Endothelial cell of umbilical vein (primary cell): ENCODE data around the gene POR. TPM values are rescaled to one million over a fixed set of nuclear protein-coding genes. Genes with fewer than 3 reads are reported as not detected.

Experiments
- BruUV-seq: library from RNA; stranded (reverse); fragments of 400-500 nt; replicated peaks from 2 replicates; lab custom pipeline; 2021; lab: Mats Ljungman, UMichigan
- CTCF ChIA-PET: fragments of 300-600, 350-600 bp; sonication (Branson Sonifier 250); formaldehyde crosslinking; loops from one replicate; lab custom pipeline; 2021; ENCODE audit warnings: antibody characterized with exemption, inconsistent platforms; lab: Charles Lee
- POLR2A ChIA-PET: fragments of 300-600, 350-600 bp; sonication (Branson Sonifier 250); formaldehyde crosslinking; loops from one replicate; lab custom pipeline; 2021; ENCODE audit warnings: antibody characterized with exemption, inconsistent platforms; lab: Charles Lee
- DNase-seq: peaks from one replicate; pipeline ENCODE4 v3.0.0-alpha.2; 2011; ENCODE audit warnings: low read depth, low spot score
- FAIRE-seq: peaks from 2 replicates; lab custom pipeline; 2011; peaks lifted over from hg19 to GRCh38; lab: Jason Lieb, UNC
- H2AFZ ChIP-seq: 2 replicates; pipeline ENCODE4 v1.6.0; 2012; ENCODE audit warnings: low read depth, low read length, control low read depth, inconsistent platforms
- H3K27ac ChIP-seq: 2 replicates; pipeline ENCODE4 v1.5.1; 2011; ENCODE audit warnings: low read depth, mild to moderate bottlenecking, control low read depth, low read length, moderate library complexity; ENCODE audit not compliant: insufficient read depth
- H3K27me3 ChIP-seq, 2 experiments: 2 replicates each; pipeline versions ENCODE4 v1.6.0 to v1.6.1; 2011; ENCODE audit warnings: low read length in 2 of 2, mixed read lengths in 1 of 2; ENCODE audit not compliant: control insufficient read depth in 2 of 2, insufficient read depth in 2 of 2
- H3K36me3 ChIP-seq, 2 experiments: 2 replicates in 1 of 2; 3 replicates in 1 of 2; pipeline ENCODE4 v1.5.1; 2011; ENCODE audit warnings: low read length in 2 of 2, mild to moderate bottlenecking in 1 of 2, moderate library complexity in 1 of 2; ENCODE audit not compliant: control insufficient read depth in 2 of 2, insufficient read depth in 2 of 2; ENCODE audit errors: extremely low read depth in 1 of 2
- H3K4me1 ChIP-seq: 3 replicates; pipeline ENCODE4 v1.5.1; 2011; ENCODE audit warnings: mild to moderate bottlenecking, low read length; ENCODE audit not compliant: control insufficient read depth, insufficient read depth; ENCODE audit errors: extremely low read depth
- H3K4me2 ChIP-seq: 2 replicates; pipeline ENCODE4 v1.6.1; 2011; ENCODE audit warnings: low read length, control low read depth, mixed read lengths; ENCODE audit not compliant: insufficient read depth
- H3K4me3 ChIP-seq, 3 experiments: fragments of 200-600 bp in 1 of 3; sonication (generic), shearing (Covaris generic) in 1 of 3; replicated peaks in 1 of 3; 2 replicates each; pipeline ENCODE4 v1.5.1; 2011 to 2016; ENCODE audit warnings: control low read depth in 3 of 3, low read length in 3 of 3, mild to moderate bottlenecking in 2 of 3, inconsistent platforms in 1 of 3, low read depth in 1 of 3, moderate library complexity in 1 of 3; ENCODE audit not compliant: insufficient read depth in 1 of 3
- H3K79me2 ChIP-seq: 2 replicates; pipeline ENCODE4 v1.6.0; 2012; ENCODE audit warnings: low read length, inconsistent platforms; ENCODE audit not compliant: control insufficient read depth, insufficient read depth
- H3K9ac ChIP-seq: replicated peaks from 2 replicates; pipeline ENCODE3; 2011; ENCODE audit warnings: low read length, control low read depth; ENCODE audit not compliant: insufficient read depth; ENCODE audit errors: extremely low read depth
- H3K9me1 ChIP-seq: replicated peaks from 3 replicates; pipeline ENCODE4 v1.6.0; 2011; ENCODE audit warnings: mild to moderate bottlenecking, low read length; ENCODE audit not compliant: control insufficient read depth, insufficient read depth; ENCODE audit errors: extremely low read depth
- H3K9me3 ChIP-seq: replicated peaks from 2 replicates; pipeline ENCODE4 v1.5.1; 2012; ENCODE audit warnings: low read length, inconsistent platforms; ENCODE audit not compliant: control insufficient read depth, insufficient read depth
- H4K20me1 ChIP-seq: replicated peaks from 2 replicates; pipeline ENCODE3; 2011; ENCODE audit warnings: mild to moderate bottlenecking, low read length; ENCODE audit not compliant: control insufficient read depth, insufficient read depth; ENCODE audit errors: extremely low read depth
- CTCF ChIP-seq, 2 donors: IDR thresholded peaks; 1 replicate in 1 of 2; 2 replicates in 1 of 2; pipeline ENCODE4 v1.5.1; 2011; ENCODE audit warnings: low read length in 2 of 2, mild to moderate bottlenecking in 2 of 2, moderate library complexity in 2 of 2, control low read depth in 1 of 2, inconsistent platforms in 1 of 2, low read depth in 1 of 2; ENCODE audit not compliant: insufficient read depth in 1 of 2; ENCODE audit errors: extremely low read depth in 1 of 2
- EZH2 ChIP-seq: IDR thresholded peaks from 2 replicates; pipeline ENCODE4 v1.6.1; 2012; ENCODE audit warnings: borderline replicate concordance, low read depth, mild to moderate bottlenecking, moderate library complexity, low read length, inconsistent platforms; ENCODE audit not compliant: severe bottlenecking
- FOS ChIP-seq: IDR thresholded peaks from 2 replicates; pipeline ENCODE4 v1.6.1; 2011; ENCODE audit warnings: mild to moderate bottlenecking, low read length, moderate library complexity, borderline replicate concordance; ENCODE audit not compliant: insufficient read depth
- GATA2 ChIP-seq: IDR thresholded peaks from 2 replicates; pipeline ENCODE4 v1.7.0; 2011; ENCODE audit warnings: low read depth, mild to moderate bottlenecking, moderate library complexity, mixed read lengths, low read length; ENCODE audit not compliant: insufficient read length, insufficient read depth
- JUN ChIP-seq: IDR thresholded peaks from 2 replicates; pipeline ENCODE4 v1.6.1; 2011; ENCODE audit warnings: borderline replicate concordance, low read depth; ENCODE audit not compliant: insufficient read length, insufficient read depth
- MAX ChIP-seq: IDR thresholded peaks from 2 replicates; pipeline ENCODE4 v1.6.1; 2011; ENCODE audit not compliant: insufficient read depth, insufficient read length
- MYC ChIP-seq: IDR thresholded peaks from one replicate; pipeline ENCODE4 v1.6.1; 2011; ENCODE audit warnings: mild to moderate bottlenecking, low read depth, low read length
- POLR2AphosphoS5 ChIP-seq: IDR thresholded peaks from 2 replicates; pipeline ENCODE4 v1.6.1; 2012; ENCODE audit warnings: low read depth, mild to moderate bottlenecking, control low read depth, low read length, moderate library complexity; ENCODE audit not compliant: insufficient read depth
- dilution Hi-C: fragments of 300-500 bp; cut with MboI; formaldehyde crosslinking; loops from one replicate; pipeline ENCODE4 v1.15.0; 2019; ENCODE audit warnings: low sequenced_read_pairs; ENCODE audit not compliant: extremely low pct_ligation_motif_present
- intact Hi-C: fragments of 100-400 bp; cut with micrococcal nuclease; formaldehyde crosslinking; loops from one replicate; pipeline ENCODE4 v1.10.0; 2022
- polyA plus RNA-seq, 4 experiments: library from polyadenylated mRNA; depleted of rRNA in 3 of 4; stranded (reverse) in 3 of 4; unstranded in 1 of 4; fragments of >200 nt; gene quantifications; 2 replicates each; pipeline versions ENCODE4 v1.2.1 to v1.2.3, GENCODE V29; 2011 to 2012; ENCODE audit warnings: missing spikeins in 1 of 4
- total RNA-seq: library from RNA; stranded (reverse); gene quantifications from 2 replicates; pipeline ENCODE4 v1.2.3, GENCODE V29; 2021

Gene POR
- total and polyA plus RNA-seq, 2 donors (not counting 3 experiments of a cell fraction or from before 2014, with no cell fraction given) = 59.5 to 73.6 TPM

- peaks cover 2 to 27% of the 10 kb centered on the region in 2 experiments for H3K36me3 ChIP-seq
- H3K4me2 ChIP-seq = no peak overlapping the region
- ChIA-PET POLR2A (no interaction called here), CTCF (interaction anchor here (1.1 to 1.3 kb wide), 2 partner anchors 14 to 130 kb away, joined by 3 to 4 read pairs; no protein-coding TSS in a partner anchor)
- H3K9ac ChIP-seq = no peak overlapping the region
- H3K4me3 ChIP-seq = no peak overlapping the region
- no peaks in the 10 kb centered on the region for H3K27me3 ChIP-seq
- no peak for TF ChIP-seq CTCF (IDR thresholded peaks at IDR 0.05; ENCODE audit: extremely low read depth in 1 of 2, insufficient read depth in 1 of 2, low read depth in 1 of 2, low read length in 2 of 2)
- no peaks in the 10 kb centered on the region for H4K20me1 ChIP-seq
- no TSS peak for BruUV-seq
- no peak overlapping the region for H3K27ac ChIP-seq
- intact Hi-C loops = no loop called here
- no peaks in the 10 kb centered on the region for H3K79me2 ChIP-seq
- no peak for DNase-seq
- H2AFZ ChIP-seq = no peak overlapping the region
- FAIRE-seq = no peak
- H3K9me1 ChIP-seq = no peaks in the 10 kb centered on the region
- dilution Hi-C loops = no loop called here
- no peaks in the 10 kb centered on the region for H3K4me1 ChIP-seq
- H3K9me3 ChIP-seq = no peaks in the 10 kb centered on the region
Observed at GRCh38 chr7:75889223-75889825, 25.6 kb upstream of the POR start.

- H3K79me2 ChIP-seq = no peaks in the 10 kb centered on the region
- no peak for FAIRE-seq
- BruUV-seq = no TSS peak
- POLR2A ChIA-PET = no interaction called here
- dilution Hi-C loops (no loop called here), intact Hi-C loops (no loop called here)
- no peak overlapping the region for H2AFZ ChIP-seq
- no peak overlapping the region for H3K4me3 ChIP-seq
- no peaks in the 10 kb centered on the region for H4K20me1 ChIP-seq
- no peak overlapping the region for H3K27ac ChIP-seq
- no peak for DNase-seq
- H3K4me2 ChIP-seq = no peak overlapping the region
- H3K9me3 ChIP-seq = no peaks in the 10 kb centered on the region
- no peak overlapping the region for H3K9ac ChIP-seq
- CTCF ChIA-PET = interaction anchor here (1.1 to 1.3 kb wide), 2 partner anchors 13 to 130 kb away, joined by 3 to 4 read pairs; no protein-coding TSS in a partner anchor
- H3K36me3 ChIP-seq = peaks cover 0 to 22% of the 10 kb centered on the region in 2 experiments
- TF ChIP-seq FOS = no peak
- TF ChIP-seq MYC = no peak
- no peak for TF ChIP-seq GATA2
- TF ChIP-seq JUN = no peak
- TF ChIP-seq POLR2AphosphoS5 = no peak
- TF ChIP-seq MAX = no peak
- TF ChIP-seq EZH2 = no peak
- no peak for TF ChIP-seq CTCF (IDR thresholded peaks at IDR 0.05; ENCODE audit: extremely low read depth in 1 of 2, insufficient read depth in 1 of 2, low read depth in 1 of 2, low read length in 2 of 2)
- H3K4me1 ChIP-seq = no peaks in the 10 kb centered on the region
- H3K27me3 ChIP-seq = no peaks in the 10 kb centered on the region
- H3K9me1 ChIP-seq = no peaks in the 10 kb centered on the region
Observed at GRCh38 chr7:75889826-75890225, 25.1 kb upstream of the POR start.
